CMK (cell line): ENCODE data around the gene HNRNPUL2.
A peak's percentile ranks its signal among the peaks of the same experiment; 100 is the strongest.
"Not testable (repeated sequence)": the region's sequence is repeated elsewhere in the genome, so short reads cannot be mapped to it uniquely, and the experiment has no call there.

Experiments used
- DNase-seq: peaks from one replicate; pipeline ENCODE4 v3.0.0-alpha.2; 2010; ENCODE audit warnings: low read depth

Gene HNRNPUL2

GRCh38 chr11:62703921-62704320 lies 23.3 kb downstream of the HNRNPUL2 start:
- not testable (repeated sequence) for DNase-seq

- DNase-seq = no peak
These were observed 25.0 kb downstream of the HNRNPUL2 start for GRCh38 chr11:62702246-62702645.

GRCh38 chr11:62694455-62695167 lies 32.6 kb downstream of the HNRNPUL2 start:
- peak; percentile 44 for DNase-seq

- not testable (repeated sequence) for DNase-seq
These were observed 33.6 kb downstream of the HNRNPUL2 start for GRCh38 chr11:62693624-62694023.

GRCh38 chr11:62689421-62690183 lies 37.7 kb downstream of the HNRNPUL2 start, which contains the start of gene LRRN4CL:
Gene LRRN4CL (minus strand): TSS chr11:62689530. CDS start chr11:62688508, 1,022 bp downstream.
- no peak for DNase-seq

GRCh38 chr11:62688491-62688890 lies 38.8 kb downstream of the HNRNPUL2 start:
- DNase-seq = no peak

- DNase-seq = no peak
These were observed 39.5 kb downstream of the HNRNPUL2 start for GRCh38 chr11:62687508-62688396.

GRCh38 chr11:62682518-62682917 lies 44.7 kb downstream of the HNRNPUL2 start:
- DNase-seq = no peak

GRCh38 chr11:62680825-62681240 lies 46.4 kb downstream of the HNRNPUL2 start:
- DNase-seq = no peak

GRCh38 chr11:62678770-62679696 lies 48.2 kb downstream of the HNRNPUL2 start, which contains the start of gene UBXN1:
Gene UBXN1 (minus strand): TSS chr11:62679073. CDS start chr11:62678923, 150 bp downstream.
- DNase-seq = peak; percentile 69

GRCh38 chr11:62678433-62678769 lies 48.9 kb downstream of the HNRNPUL2 start:
- no peak for DNase-seq

- no peak for DNase-seq
These were observed 49.5 kb downstream of the HNRNPUL2 start for GRCh38 chr11:62677714-62678113.

- DNase-seq = no peak
These were observed 50.1 kb downstream of the HNRNPUL2 start for GRCh38 chr11:62677156-62677555.

GRCh38 chr11:62676698-62677097 lies 50.6 kb downstream of the HNRNPUL2 start:
- no peak for DNase-seq

- not testable (repeated sequence) for DNase-seq
These were observed 51.8 kb downstream of the HNRNPUL2 start for GRCh38 chr11:62675415-62675814.

GRCh38 chr11:62673196-62673525 lies 54.1 kb downstream of the HNRNPUL2 start:
- DNase-seq = no peak

GRCh38 chr11:62671608-62672389 lies 55.5 kb downstream of the HNRNPUL2 start, which contains the start of the genes LBHD1 and UQCC3:
Gene LBHD1 (minus strand): TSS chr11:62672267. CDS start chr11:62670031, 2,236 bp downstream.
Gene UQCC3 (plus strand): TSS chr11:62671673. CDS start chr11:62671746, 73 bp downstream.
- DNase-seq = peak; percentile 83

GRCh38 chr11:62671236-62671607 lies 56.0 kb downstream of the HNRNPUL2 start:
- no peak for DNase-seq

- DNase-seq = no peak
These were observed 57.7 kb downstream of the HNRNPUL2 start for GRCh38 chr11:62669420-62670161.
